ENCODE results near the gene VAT1L. TPM values are rescaled to one million over a fixed set of nuclear protein-coding genes. Genes with fewer than 3 reads are reported as not detected.
"Not testable (repeated sequence)": the region's sequence is repeated elsewhere in the genome, so short reads cannot be mapped to it uniquely, and the experiment has no call there.

Gene VAT1L
- total RNA-seq, 1 donor from 2014 or later, result not detected

- Histone ChIP-seq H3K27me3 (ENCODE audit: control insufficient read depth, insufficient read depth, low read length) (no peaks in the 10 kb centered on the region), H3K36me3 (ENCODE audit: control insufficient read depth, insufficient read depth, low read length) (no peaks in the 10 kb centered on the region), H3K4me3 (ENCODE audit: low read depth, low read length) (no peak overlapping the region)
- TF ChIP-seq, protein P1, sequence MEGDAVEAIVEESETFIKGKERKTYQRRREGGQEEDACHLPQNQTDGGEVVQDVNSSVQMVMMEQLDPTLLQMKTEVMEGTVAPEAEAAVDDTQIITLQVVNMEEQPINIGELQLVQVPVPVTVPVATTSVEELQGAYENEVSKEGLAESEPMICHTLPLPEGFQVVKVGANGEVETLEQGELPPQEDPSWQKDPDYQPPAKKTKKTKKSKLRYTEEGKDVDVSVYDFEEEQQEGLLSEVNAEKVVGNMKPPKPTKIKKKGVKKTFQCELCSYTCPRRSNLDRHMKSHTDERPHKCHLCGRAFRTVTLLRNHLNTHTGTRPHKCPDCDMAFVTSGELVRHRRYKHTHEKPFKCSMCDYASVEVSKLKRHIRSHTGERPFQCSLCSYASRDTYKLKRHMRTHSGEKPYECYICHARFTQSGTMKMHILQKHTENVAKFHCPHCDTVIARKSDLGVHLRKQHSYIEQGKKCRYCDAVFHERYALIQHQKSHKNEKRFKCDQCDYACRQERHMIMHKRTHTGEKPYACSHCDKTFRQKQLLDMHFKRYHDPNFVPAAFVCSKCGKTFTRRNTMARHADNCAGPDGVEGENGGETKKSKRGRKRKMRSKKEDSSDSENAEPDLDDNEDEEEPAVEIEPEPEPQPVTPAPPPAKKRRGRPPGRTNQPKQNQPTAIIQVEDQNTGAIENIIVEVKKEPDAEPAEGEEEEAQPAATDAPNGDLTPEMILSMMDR (IDR thresholded peaks at IDR 0.05; ENCODE audit: insufficient read depth, low read length, severe bottlenecking), result no peak
- no peak for DNase-seq (ENCODE audit: low read depth)
- FAIRE-seq, result no peak
Measured at GRCh38 chr16:77943801-77944200, 155.4 kb downstream of the VAT1L start.

GRCh38 chr16:77944631-77945030 is 156.3 kb downstream of the VAT1L start:
- TF ChIP-seq, protein P1 (IDR thresholded peaks at IDR 0.05; ENCODE audit: insufficient read depth, low read length, severe bottlenecking), result no peak
- Histone ChIP-seq H3K4me3 (ENCODE audit: low read depth, low read length) (no peak overlapping the region), H3K27me3 (ENCODE audit: control insufficient read depth, insufficient read depth, low read length) (no peaks in the 10 kb centered on the region), H3K36me3 (ENCODE audit: control insufficient read depth, insufficient read depth, low read length) (no peaks in the 10 kb centered on the region)
- DNase-seq (ENCODE audit: low read depth) (no peak), FAIRE-seq (no peak)

- no peaks in the 10 kb centered on the region for H3K36me3 ChIP-seq (ENCODE audit: control insufficient read depth, insufficient read depth, low read length)
- no peak for DNase-seq (ENCODE audit: low read depth)
- TF ChIP-seq, protein P1 (IDR thresholded peaks at IDR 0.05; ENCODE audit: insufficient read depth, low read length, severe bottlenecking), result no peak
- no peak for FAIRE-seq
- no peaks in the 10 kb centered on the region for H3K27me3 ChIP-seq (ENCODE audit: control insufficient read depth, insufficient read depth, low read length)
- no peak overlapping the region for H3K4me3 ChIP-seq (ENCODE audit: low read depth, low read length)
Measured at GRCh38 chr16:77945126-77945525, 156.8 kb downstream of the VAT1L start.

DNA sequence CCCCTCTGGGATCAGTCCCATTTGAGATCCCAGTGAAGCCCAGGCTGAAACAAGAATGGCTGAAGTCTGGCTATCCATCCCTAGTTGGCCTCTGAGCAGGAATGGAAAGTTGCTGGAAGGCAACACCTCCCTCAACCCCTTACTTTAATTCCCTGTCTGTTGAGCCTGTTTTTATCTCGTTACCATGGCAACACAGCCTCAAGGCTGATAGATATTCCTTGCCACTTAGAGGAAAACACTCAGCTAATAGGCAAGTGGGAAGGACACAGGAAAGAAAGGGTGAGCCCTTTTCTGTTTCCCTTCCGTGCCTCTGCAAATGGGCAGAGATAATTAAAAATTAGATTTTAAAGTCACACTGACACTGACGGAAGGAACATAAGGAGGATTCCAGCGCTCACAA is 158.5 kb downstream of the VAT1L start:
- Histone ChIP-seq H3K4me3 (ENCODE audit: low read depth, low read length) (no peak overlapping the region), H3K27me3 (ENCODE audit: control insufficient read depth, insufficient read depth, low read length) (no peaks in the 10 kb centered on the region), H3K36me3 (ENCODE audit: control insufficient read depth, insufficient read depth, low read length) (no peaks in the 10 kb centered on the region)
- FAIRE-seq (no peak), DNase-seq (ENCODE audit: low read depth) (no peak)
- TF ChIP-seq, protein P1 (IDR thresholded peaks at IDR 0.05; ENCODE audit: insufficient read depth, low read length, severe bottlenecking), result no peak

DNA sequence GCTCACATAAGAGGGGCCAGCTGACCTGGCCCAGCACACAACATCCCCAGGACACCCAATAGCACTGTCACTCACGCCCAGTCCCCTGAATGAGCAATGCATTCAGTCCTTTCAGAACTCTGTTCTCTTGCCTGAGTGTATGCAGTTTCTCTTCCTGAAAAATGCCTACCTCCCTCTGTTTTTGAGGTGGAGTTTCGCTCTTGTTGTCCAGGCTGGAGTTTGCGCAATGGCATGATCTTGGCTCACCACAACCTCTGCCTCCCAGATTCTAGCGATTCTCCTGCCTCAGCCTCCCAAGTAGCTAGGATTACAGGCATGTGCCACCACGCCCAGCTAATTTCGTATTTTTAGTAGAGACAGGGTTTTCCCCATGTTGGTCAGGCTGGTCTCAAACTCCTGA is 159.2 kb downstream of the VAT1L start:
- DNase-seq (ENCODE audit: low read depth); H3K36me3 ChIP-seq (ENCODE audit: control insufficient read depth, insufficient read depth, low read length); H3K4me3 ChIP-seq (ENCODE audit: low read depth, low read length); FAIRE-seq; H3K27me3 ChIP-seq (ENCODE audit: control insufficient read depth, insufficient read depth, low read length): not testable (repeated sequence)

- FAIRE-seq, result no peak
- DNase-seq (ENCODE audit: low read depth), result no peak
- H3K27me3 ChIP-seq (ENCODE audit: control insufficient read depth, insufficient read depth, low read length), result no peaks in the 10 kb centered on the region
- no peak overlapping the region for H3K4me3 ChIP-seq (ENCODE audit: low read depth, low read length)
- no peaks in the 10 kb centered on the region for H3K36me3 ChIP-seq (ENCODE audit: control insufficient read depth, insufficient read depth, low read length)
- TF ChIP-seq, protein P1 (IDR thresholded peaks at IDR 0.05; ENCODE audit: insufficient read depth, low read length, severe bottlenecking), result no peak
Measured at GRCh38 chr16:77948835-77949234, 160.5 kb downstream of the VAT1L start.
